GM12878 (cell line): Measurements from ENCODE around the gene CDH5. TPM values are rescaled to one million over a fixed set of nuclear protein-coding genes. Genes with fewer than 3 reads are reported as not detected.

Experiments used
- ATAC-seq: fragments of 200-7000 bp; cut with Tn5 transposase; 3 replicates; pipeline ENCODE4 v1.9.1; 2020; ENCODE audit warnings: mild to moderate bottlenecking, moderate library complexity
- BruUV-seq: library from RNA; stranded (reverse); fragments of 400-500 nt; replicated peaks from 2 replicates; lab custom pipeline; 2021; lab: Mats Ljungman, UMichigan
- CTCF ChIA-PET: fragments of 300-600 bp; sonication (Branson Sonifier 250); formaldehyde crosslinking; extraction: SDS; loops from one replicate; lab custom pipeline; 2021; ENCODE audit warnings: inconsistent platforms; lab: Yijun Ruan, JAX
- POLR2A ChIA-PET: fragments of 350-600 bp; formaldehyde crosslinking; extraction: SDS; loops from one replicate; lab custom pipeline; 2021; ENCODE audit warnings: inconsistent platforms; lab: Charles Lee
- RAD21 ChIA-PET: fragments of 300-600 bp; sonication (Branson Sonifier 250); formaldehyde crosslinking; loops from one replicate; lab custom pipeline; 2023; ENCODE audit warnings: antibody characterized with exemption; ENCODE audit not compliant: unreplicated experiment; lab: Charles Lee
- SMC1A ChIA-PET: fragments of 300-600 bp; sonication (Branson Sonifier 250); formaldehyde crosslinking; loops from one replicate; lab custom pipeline; 2023; ENCODE audit not compliant: unreplicated experiment, uncharacterized antibody; lab: Charles Lee
- DNase-seq: peaks from one replicate; pipeline ENCODE4 v3.0.0-alpha.2; 2011; ENCODE audit warnings: low read depth, low spot score
- FAIRE-seq: peaks from 3 replicates; lab custom pipeline; 2011; peaks lifted over from hg19 to GRCh38; lab: Jason Lieb, UNC
- H2AFZ ChIP-seq: 2 replicates; pipeline ENCODE4 v1.6.0; 2011; ENCODE audit warnings: low read depth, low read length, control low read depth; ENCODE audit not compliant: control insufficient read depth
- H3K27ac ChIP-seq: 2 replicates; pipeline ENCODE4 v1.5.1; 2011; ENCODE audit warnings: control low read depth; ENCODE audit not compliant: control insufficient read depth, insufficient read depth
- H3K27me3 ChIP-seq, 2 experiments: replicated peaks in 1 of 2; 2 replicates each; pipeline versions ENCODE4 v1.6.0 to v1.6.1; 2011; ENCODE audit warnings: low read length in 1 of 2; ENCODE audit not compliant: control insufficient read depth in 2 of 2, insufficient read depth in 2 of 2
- H3K36me3 ChIP-seq, 2 experiments: 2 replicates each; pipeline ENCODE4 v1.5.1; 2011; ENCODE audit warnings: low read length in 1 of 2; ENCODE audit not compliant: control insufficient read depth in 2 of 2, insufficient read depth in 2 of 2
- H3K4me1 ChIP-seq: 2 replicates; pipeline ENCODE4 v1.6.1; 2011; ENCODE audit warnings: mild to moderate bottlenecking, low read length, moderate library complexity, mixed read lengths; ENCODE audit not compliant: control insufficient read depth, insufficient read depth
- H3K4me2 ChIP-seq: 2 replicates; pipeline ENCODE4 v1.6.0; 2011; ENCODE audit warnings: control low read depth; ENCODE audit not compliant: control insufficient read depth, insufficient read depth
- H3K4me3 ChIP-seq: fragments of 200-600 bp; sonication (generic); 2 replicates; pipeline ENCODE4 v1.5.1; 2016
- H3K79me2 ChIP-seq: 2 replicates; pipeline ENCODE4 v1.6.0; 2011; ENCODE audit warnings: low read length; ENCODE audit not compliant: control insufficient read depth, insufficient read depth
- H3K9ac ChIP-seq: 2 replicates; pipeline ENCODE4 v1.8.0; 2011; ENCODE audit warnings: low read length, control low read depth, mixed read lengths; ENCODE audit not compliant: control insufficient read depth, insufficient read depth
- H3K9me3 ChIP-seq: replicated peaks from 3 replicates; pipeline ENCODE4 v1.5.1; 2011; ENCODE audit warnings: mild to moderate bottlenecking, low read length; ENCODE audit not compliant: control insufficient read depth, insufficient read depth
- H4K20me1 ChIP-seq: 2 replicates; pipeline ENCODE4 v1.6.0; 2011; ENCODE audit not compliant: control insufficient read depth, insufficient read depth
- CBX3 ChIP-seq: fragments of 200-600 bp; sonication (generic); IDR thresholded peaks from 2 replicates; pipeline ENCODE4 v1.6.1; 2016; ENCODE audit warnings: low read depth, borderline replicate concordance
- CREM ChIP-seq: IDR thresholded peaks from 2 replicates; pipeline ENCODE4 v1.6.1; 2014; ENCODE audit warnings: antibody characterized with exemption, low read depth
- EZH2 ChIP-seq: IDR thresholded peaks from 2 replicates; pipeline ENCODE4 v1.6.1; 2012; ENCODE audit warnings: low read depth, mild to moderate bottlenecking, control low read depth, inconsistent platforms, low read length, borderline replicate concordance; ENCODE audit not compliant: control insufficient read depth
- NFYA ChIP-seq: IDR thresholded peaks from 2 replicates; pipeline ENCODE4 v1.6.1; 2011; ENCODE audit warnings: low read depth, mild to moderate bottlenecking, low read length, improper control_type of control experiment, borderline replicate concordance
- NRF1 ChIP-seq: conservative IDR thresholded peaks from 2 replicates; pipeline ENCODE4 v1.6.1; 2011; ENCODE audit warnings: mild to moderate bottlenecking, low read depth, low read length, improper control_type of control experiment
- PML ChIP-seq: IDR thresholded peaks from 2 replicates; pipeline ENCODE4 v1.6.1; 2012; ENCODE audit warnings: low read length, inconsistent platforms
- TCF7 ChIP-seq: IDR thresholded peaks from 2 replicates; pipeline ENCODE4 v1.6.1; 2014; ENCODE audit warnings: antibody characterized with exemption, borderline replicate concordance
- WGBS: methylation state at CpG from one replicate; pipeline ENCODE4 v1.1.6; 2016; ENCODE audit warnings: low lambda C conversion rate; ENCODE audit not compliant: insufficient replicate concordance, insufficient coverage; ENCODE audit errors: missing lambda C conversion rate; 5-methylcytosine and 5-hydroxymethylcytosine counted together
- in situ Hi-C: fragments of 300-500 bp; cut with MboI; formaldehyde crosslinking; loops from 9 replicates; pipeline ENCODE4 v1.14.3; 2018; ENCODE audit warnings: mixed read lengths
- intact Hi-C: fragments of 100-400 bp; cut with micrococcal nuclease; formaldehyde crosslinking; loops from one replicate; pipeline ENCODE4 v1.14.2; 2022; ENCODE audit not compliant: unreplicated experiment
- polyA plus RNA-seq, 11 experiments: library from polyadenylated mRNA; depleted of rRNA in 4 of 11; unstranded in 6 of 11; stranded (reverse) in 5 of 11; fragments of >200 nt; fragmentation: Nextera tagmentation in 4 of 11; fragmentation: Illumina TruSeq in 1 of 11; extraction: Ambion mirVana in 4 of 11; extraction: Trizol in 1 of 11; gene quantifications; 1 replicate in 1 of 11; 2 replicates in 10 of 11; pipeline versions ENCODE4 v1.2.1 to v1.2.3, GENCODE V29; 2011 to 2016; ENCODE audit warnings: inconsistent platforms in 2 of 11, missing spikeins in 2 of 11, low read depth in 1 of 11
- total RNA-seq, 4 experiments: library from RNA; depleted of rRNA in 3 of 4; stranded (reverse); fragments of >200 nt in 3 of 4; fragmentation: Illumina TruSeq in 1 of 4; extraction: Trizol in 1 of 4; gene quantifications; 2 replicates each; pipeline versions ENCODE4 v1.2.1 to v1.2.3, GENCODE V29; 2013 to 2021
- TF ChIP-seq, protein P1 (sequence below): fragments of 450-650 bp; IDR thresholded peaks from 2 replicates; pipeline ENCODE4 v1.6.1; 2016; ENCODE audit warnings: mild to moderate bottlenecking

The CDH5 gene
- total and polyA plus RNA-seq, 10 of the 15 experiments (the other 5 are each of a cell fraction or from before 2014, with no cell fraction given) = not detected

DNA sequence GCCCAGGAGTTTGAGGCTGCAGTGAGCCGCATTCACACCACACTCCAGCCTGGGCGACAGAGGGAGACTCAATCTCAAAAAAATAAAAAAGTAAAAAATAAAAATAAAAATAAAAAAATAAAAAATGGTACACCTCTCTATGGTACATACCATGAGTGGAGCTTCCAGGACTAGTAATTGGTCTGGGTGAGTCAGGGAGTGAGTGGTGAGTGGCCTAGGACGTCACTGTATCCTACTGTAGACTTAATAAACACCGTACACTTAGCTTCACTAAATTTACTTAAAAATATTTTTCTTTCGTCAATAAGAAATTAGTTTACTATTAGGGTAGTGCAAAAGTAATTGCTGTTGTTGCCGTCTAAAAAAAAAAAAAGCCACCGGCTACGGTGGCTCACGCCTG lies 9.0 kb downstream of the CDH5 start:
- Histone ChIP-seq H3K4me1 (no peaks in the 10 kb centered on the region), H3K36me3 (no peaks in the 10 kb centered on the region), H3K27me3 (no peaks in the 10 kb centered on the region), H4K20me1 (no peaks in the 10 kb centered on the region), H2AFZ (no peak overlapping the region), H3K4me2 (no peak overlapping the region), H3K4me3 (no peak overlapping the region), H3K27ac (no peak overlapping the region), H3K9me3 (no peaks in the 10 kb centered on the region), H3K79me2 (no peaks in the 10 kb centered on the region), H3K9ac (no peak overlapping the region)
- intact Hi-C loops = no loop called here
- TF ChIP-seq PML (no peak), EZH2 (no peak), TCF7 (no peak), NRF1 (no peak), CBX3 (no peak), NFYA (no peak)
- TF ChIP-seq, protein P1, sequence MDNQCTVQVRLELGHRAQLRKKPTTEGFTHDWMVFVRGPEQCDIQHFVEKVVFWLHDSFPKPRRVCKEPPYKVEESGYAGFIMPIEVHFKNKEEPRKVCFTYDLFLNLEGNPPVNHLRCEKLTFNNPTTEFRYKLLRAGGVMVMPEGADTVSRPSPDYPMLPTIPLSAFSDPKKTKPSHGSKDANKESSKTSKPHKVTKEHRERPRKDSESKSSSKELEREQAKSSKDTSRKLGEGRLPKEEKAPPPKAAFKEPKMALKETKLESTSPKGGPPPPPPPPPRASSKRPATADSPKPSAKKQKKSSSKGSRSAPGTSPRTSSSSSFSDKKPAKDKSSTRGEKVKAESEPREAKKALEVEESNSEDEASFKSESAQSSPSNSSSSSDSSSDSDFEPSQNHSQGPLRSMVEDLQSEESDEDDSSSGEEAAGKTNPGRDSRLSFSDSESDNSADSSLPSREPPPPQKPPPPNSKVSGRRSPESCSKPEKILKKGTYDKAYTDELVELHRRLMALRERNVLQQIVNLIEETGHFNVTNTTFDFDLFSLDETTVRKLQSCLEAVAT = no peak
- no peak for DNase-seq
- ChIA-PET RAD21 (no interaction called here), POLR2A (no interaction called here), SMC1A (no interaction called here), CTCF (no interaction called here)
- FAIRE-seq = no peak
- in situ Hi-C loops = no loop called here
- 70% methylated on average over 9 of the region's 9 CpGs for WGBS
- ATAC-seq = no peak
- no TSS peak for BruUV-seq

DNA sequence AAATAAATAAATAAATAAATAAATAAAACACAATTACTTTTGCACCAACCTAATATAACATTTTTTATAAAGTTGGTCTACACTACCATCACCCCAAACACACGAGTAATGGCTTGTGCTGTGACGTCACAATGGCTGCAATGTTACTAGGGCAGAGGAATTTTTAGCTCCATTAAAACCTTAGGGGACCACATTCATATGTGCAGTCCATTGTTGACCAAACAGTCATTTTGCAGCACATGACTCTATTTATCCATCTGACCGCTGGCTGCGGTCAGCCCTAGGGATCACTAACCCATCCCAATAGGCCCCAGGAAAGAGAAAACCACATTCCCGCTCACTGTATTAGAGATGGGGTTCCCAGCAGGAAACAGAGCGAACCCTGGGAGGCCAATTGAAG lies 9.6 kb downstream of the CDH5 start:
- in situ Hi-C loops = no loop called here
- no peak overlapping the region for H3K9ac ChIP-seq
- CTCF ChIA-PET = no interaction called here

More for the DNA sequence above, 9.6 kb downstream of the CDH5 start:
- Histone ChIP-seq H3K27ac (no peak overlapping the region), H3K27me3 (no peaks in the 10 kb centered on the region), H3K4me3 (no peak overlapping the region), H3K4me1 (no peaks in the 10 kb centered on the region), H3K36me3 (no peaks in the 10 kb centered on the region), H4K20me1 (no peaks in the 10 kb centered on the region), H2AFZ (no peak overlapping the region), H3K4me2 (no peak overlapping the region), H3K79me2 (no peaks in the 10 kb centered on the region), H3K9me3 (no peaks in the 10 kb centered on the region)
- POLR2A ChIA-PET = no interaction called here
- RAD21 ChIA-PET = no interaction called here
- no TSS peak for BruUV-seq
- ATAC-seq (no peak), FAIRE-seq (no peak), DNase-seq (no peak)
- intact Hi-C loops = no loop called here
- WGBS = 28% methylated on average over 6 of the region's 6 CpGs
- TF ChIP-seq CREM (no peak), CBX3 (no peak)
- SMC1A ChIA-PET = no interaction called here
